ENCODE data around the gene ST7L.

DNA sequence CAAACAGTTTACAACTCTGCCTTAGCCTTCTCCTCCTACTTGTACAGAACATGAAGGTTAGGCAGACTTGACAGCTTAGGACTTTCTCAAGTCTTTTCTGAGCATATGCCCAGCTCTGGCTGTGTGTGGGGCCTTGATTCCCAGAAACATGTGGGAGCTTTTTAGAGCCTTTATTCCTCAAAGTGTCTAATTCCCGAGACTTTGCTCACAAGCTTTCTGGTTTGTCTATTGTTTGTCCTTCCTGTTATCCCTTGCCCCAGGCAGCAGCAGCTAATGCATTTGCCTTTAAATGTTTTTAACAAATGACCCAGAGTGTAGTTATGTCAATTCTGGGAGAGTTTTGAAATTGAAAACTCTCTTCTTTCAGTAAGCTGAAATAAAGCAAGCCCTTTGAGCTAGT is 29.2 kb downstream of the ST7L start:
- TF ChIP-seq CTCF (IDR thresholded peaks at IDR 0.05; ENCODE audit: low read depth, low read length, poor library complexity, severe bottlenecking) (no peak), EZH2phosphoT487 (IDR thresholded peaks at IDR 0.05; ENCODE audit: borderline replicate concordance, low read length) (no peak)

Data from DOHH2 (cell line).